HCT116 (cell line): Measurements from ENCODE around the gene LRRN3. TPM values are rescaled to one million over a fixed set of nuclear protein-coding genes. Genes with fewer than 3 reads are reported as not detected.

ENCODE experiments used
- ATAC-seq: fragments of 200-7000 bp; cut with Tn5 transposase; 2 replicates; pipeline ENCODE4 v1.9.1; 2020; ENCODE audit warnings: mild to moderate bottlenecking, moderate library complexity
- BruUV-seq: library from RNA; stranded (reverse); fragments of 400-500 nt; replicated peaks from 2 replicates; lab custom pipeline; 2021; lab: Mats Ljungman, UMichigan
- CTCF ChIA-PET: fragments of 300-600 bp; sonication (Branson Sonifier 250); formaldehyde crosslinking; loops from one replicate; lab custom pipeline; 2021; ENCODE audit warnings: antibody characterized with exemption; lab: Charles Lee
- POLR2A ChIA-PET: fragments of 300-600, 350-600 bp; sonication (Branson Sonifier 250); formaldehyde crosslinking; loops from one replicate; lab custom pipeline; 2021; ENCODE audit warnings: antibody characterized with exemption; lab: Charles Lee
- RAD21 ChIA-PET, 2 experiments: fragments of 300-600 bp; sonication (Branson Sonifier 250); formaldehyde crosslinking; loops; one replicate each; lab custom pipeline; 2023; ENCODE audit warnings: low total read pairs in 2 of 2; ENCODE audit not compliant: uncharacterized antibody in 2 of 2, unreplicated experiment in 2 of 2, low non-redundant PET in 1 of 2; lab: Charles Lee
- DNase-seq: peaks from one replicate; pipeline ENCODE4 v3.0.0-alpha.2; 2010; ENCODE audit warnings: low read depth, low spot score
- H2AFZ ChIP-seq: fragments of 200-600 bp; shearing (Covaris generic), sonication (generic); 2 replicates; pipeline ENCODE4 v1.6.1; 2017; ENCODE audit warnings: low read depth, mixed run types, mixed read lengths, antibody characterized with exemption, low read length; ENCODE audit not compliant: poor library complexity, severe bottlenecking
- H3K27ac ChIP-seq: 2 replicates; pipeline ENCODE4 v1.5.1; 2012; ENCODE audit warnings: low read depth, low read length
- H3K27me3 ChIP-seq: fragments of 200-600 bp; sonication (generic); 2 replicates; pipeline ENCODE4 v1.6.1; 2016; ENCODE audit warnings: mixed run types, low read length, mixed read lengths; ENCODE audit not compliant: insufficient read depth
- H3K36me3 ChIP-seq, 2 experiments: fragments of 200-500 bp in 1 of 2; fragments of 200-600 bp in 1 of 2; sonication (Bioruptor generic) in 1 of 2; sonication (generic) in 1 of 2; 2 replicates each; pipeline versions ENCODE4 v1.5.1 to v1.6.1; 2014 to 2016; ENCODE audit warnings: low read length in 2 of 2, inconsistent platforms in 1 of 2, mixed read lengths in 1 of 2, mixed run types in 1 of 2; ENCODE audit not compliant: insufficient read depth in 2 of 2, control insufficient read depth in 1 of 2
- H3K4me1 ChIP-seq, 2 experiments: fragments of 200-600 bp in 1 of 2; sonication (generic) in 1 of 2; 2 replicates each; pipeline versions ENCODE4 v1.5.1 to v1.6.1; 2012 to 2017; ENCODE audit warnings: low read length in 2 of 2, inconsistent platforms in 1 of 2, mild to moderate bottlenecking in 1 of 2, mixed read lengths in 1 of 2, mixed run types in 1 of 2, moderate library complexity in 1 of 2; ENCODE audit not compliant: insufficient read depth in 2 of 2, control insufficient read depth in 1 of 2
- H3K4me2 ChIP-seq: fragments of 200-600 bp; sonication (generic); 2 replicates; pipeline ENCODE4 v1.6.1; 2017; ENCODE audit warnings: mixed run types, low read length, mixed read lengths
- H3K4me3 ChIP-seq, 2 experiments: fragments of 200-600 bp in 1 of 2; sonication (generic) in 1 of 2; replicated peaks in 1 of 2; 2 replicates each; pipeline ENCODE4 v1.5.1; 2011 to 2016; ENCODE audit warnings: low read length in 2 of 2, control low read depth in 1 of 2, low read depth in 1 of 2, mild to moderate bottlenecking in 1 of 2, mixed read lengths in 1 of 2, mixed run types in 1 of 2
- H3K79me2 ChIP-seq: fragments of 200-600 bp; sonication (generic); 2 replicates; pipeline ENCODE4 v1.6.1; 2017; ENCODE audit warnings: mild to moderate bottlenecking, mixed run types, low read length, moderate library complexity, mixed read lengths; ENCODE audit not compliant: insufficient read depth
- H3K9ac ChIP-seq: fragments of 200-600 bp; sonication (generic); 2 replicates; pipeline ENCODE4 v1.6.1; 2016; ENCODE audit warnings: low read length, mixed read lengths
- H3K9me2 ChIP-seq: fragments of 200-600 bp; sonication (generic), shearing (Covaris generic); 2 replicates; pipeline ENCODE4 v1.6.1; 2017; ENCODE audit warnings: mixed run types, mild to moderate bottlenecking, moderate library complexity; ENCODE audit not compliant: insufficient read depth
- H3K9me3 ChIP-seq, 2 experiments: fragments of 200-500 bp in 1 of 2; fragments of 200-600 bp in 1 of 2; sonication (Bioruptor generic) in 1 of 2; sonication (generic) in 1 of 2; 2 replicates each; pipeline ENCODE4 v1.6.1; 2014 to 2017; ENCODE audit warnings: low read length in 2 of 2, mixed read lengths in 2 of 2, inconsistent platforms in 1 of 2, low read depth in 1 of 2, mild to moderate bottlenecking in 1 of 2, mixed run types in 1 of 2, moderate library complexity in 1 of 2; ENCODE audit not compliant: control insufficient read depth in 1 of 2, insufficient read depth in 1 of 2
- H4K20me1 ChIP-seq: fragments of 200-600 bp; sonication (generic), shearing (Covaris generic); 2 replicates; pipeline ENCODE4 v1.6.1; 2017; ENCODE audit warnings: mixed run types, mild to moderate bottlenecking, moderate library complexity; ENCODE audit not compliant: insufficient read depth
- ATF3 ChIP-seq: IDR thresholded peaks from 2 replicates; pipeline ENCODE4 v1.6.1; 2012
- CBX3 ChIP-seq: IDR thresholded peaks from 2 replicates; pipeline ENCODE4 v1.6.1; 2012; ENCODE audit warnings: low read depth
- CTCF ChIP-seq, 3 experiments: fragments of 200-600 bp in 1 of 3; sonication (generic) in 1 of 3; IDR thresholded peaks in 2 of 3; conservative IDR thresholded peaks in 1 of 3; 2 replicates each; pipeline ENCODE4 v1.5.1; 2012 to 2017; ENCODE audit warnings: low read depth in 2 of 3, low read length in 2 of 3, antibody characterized with exemption in 1 of 3, borderline replicate concordance in 1 of 3, control low read depth in 1 of 3, mild to moderate bottlenecking in 1 of 3, mixed read lengths in 1 of 3, mixed run types in 1 of 3, moderate library complexity in 1 of 3; ENCODE audit not compliant: insufficient read depth in 1 of 3
- EGR1 ChIP-seq: IDR thresholded peaks from 2 replicates; pipeline ENCODE4 v1.6.1; 2012; ENCODE audit warnings: low read depth
- EZH2 ChIP-seq: fragments of 200-600 bp; sonication (generic); IDR thresholded peaks from 2 replicates; pipeline ENCODE4 v1.6.1; 2017; ENCODE audit warnings: antibody characterized with exemption, mixed run types
- EZH2phosphoT487 ChIP-seq: fragments of 200-600 bp; IDR thresholded peaks from 2 replicates; pipeline ENCODE4 v1.6.1; 2018; ENCODE audit warnings: antibody characterized with exemption, borderline replicate concordance
- FOSL1 ChIP-seq: IDR thresholded peaks from 2 replicates; pipeline ENCODE4 v1.6.1; 2012; ENCODE audit warnings: low read depth
- JUND ChIP-seq: IDR thresholded peaks from 2 replicates; pipeline ENCODE4 v1.6.1; 2012
- MAX ChIP-seq: IDR thresholded peaks from 2 replicates; pipeline ENCODE4 v1.6.1; 2012
- POLR2A ChIP-seq: IDR thresholded peaks from 2 replicates; pipeline ENCODE4 v1.7.0; 2011; ENCODE audit warnings: borderline replicate concordance; ENCODE audit not compliant: insufficient read depth, insufficient read length; ENCODE audit errors: extremely low read depth
- POLR2AphosphoS5 ChIP-seq: IDR thresholded peaks from 2 replicates; pipeline ENCODE4 v1.6.1; 2011; ENCODE audit warnings: mild to moderate bottlenecking, low read depth, low read length, moderate library complexity
- RAD21 ChIP-seq: IDR thresholded peaks from 2 replicates; pipeline ENCODE4 v1.6.1; 2012; ENCODE audit warnings: low read depth, mild to moderate bottlenecking
- SIN3A ChIP-seq: IDR thresholded peaks from 2 replicates; pipeline ENCODE4 v1.6.1; 2012; ENCODE audit warnings: low read depth
- SP1 ChIP-seq: IDR thresholded peaks from 2 replicates; pipeline ENCODE4 v1.6.1; 2012; ENCODE audit warnings: low read depth
- SRF ChIP-seq: IDR thresholded peaks from 2 replicates; pipeline ENCODE4 v1.6.1; 2012; ENCODE audit warnings: low read depth
- TCF7L2 ChIP-seq: IDR thresholded peaks from 2 replicates; pipeline ENCODE4 v1.7.0; 2011; ENCODE audit warnings: borderline replicate concordance, inconsistent platforms; ENCODE audit not compliant: insufficient read depth, insufficient read length; ENCODE audit errors: extremely low read depth
- YY1 ChIP-seq: IDR thresholded peaks from 2 replicates; pipeline ENCODE4 v1.6.1; 2011; ENCODE audit warnings: low read length, low read depth, moderate library complexity, mild to moderate bottlenecking; ENCODE audit not compliant: insufficient replicate concordance; ENCODE audit errors: extremely low read depth
- ZBTB33 ChIP-seq: IDR thresholded peaks from 2 replicates; pipeline ENCODE4 v1.6.1; 2011; ENCODE audit warnings: mild to moderate bottlenecking, low read length, moderate library complexity; ENCODE audit not compliant: insufficient replicate concordance; ENCODE audit errors: extremely low read depth
- ZFX ChIP-seq: fragments of 450-650 bp; IDR thresholded peaks from 2 replicates; pipeline ENCODE4 v1.6.1; 2017
- ZNF274 ChIP-seq: fragments of 200-500 bp; sonication (Bioruptor generic); IDR thresholded peaks from 2 replicates; pipeline ENCODE4 v1.6.1; 2014; ENCODE audit warnings: mild to moderate bottlenecking, low read depth, low read length, inconsistent platforms
- intact Hi-C: fragments of 100-400 bp; cut with micrococcal nuclease; formaldehyde crosslinking; loops from 2 replicates; pipeline ENCODE4 v1.10.0; 2022
- total RNA-seq: library from RNA; stranded (reverse); gene quantifications from one replicate; pipeline ENCODE4 v1.2.1, GENCODE V29; 2021; ENCODE audit not compliant: unreplicated experiment
- TF ChIP-seq, protein P1 (sequence below): IDR thresholded peaks from 2 replicates; pipeline ENCODE4 v1.6.1; 2012; ENCODE audit warnings: low read depth

The LRRN3 gene
- total RNA-seq, 1 experiment from 2014 or later, result 0.07 TPM

- H4K20me1 ChIP-seq, result no peaks in the 10 kb centered on the region
- POLR2A ChIA-PET, result interaction anchor here (1.0 to 1.2 kb wide), 2 partner anchors 9 to 12 kb away, joined by 3 to 4 read pairs; no protein-coding TSS in a partner anchor
- peak overlapping the region in 1 of 2 experiments; percentile 25; a peak in 2 of 4 replicates for H3K4me3 ChIP-seq
- H2AFZ ChIP-seq, result no peak overlapping the region
- H3K9me3 ChIP-seq, result no peaks in the 10 kb centered on the region
- CTCF ChIA-PET, result no interaction called here
- H3K4me2 ChIP-seq, result peak overlapping the region; percentile 70
- no peaks in the 10 kb centered on the region for H3K9me2 ChIP-seq
- H3K27me3 ChIP-seq, result no peaks in the 10 kb centered on the region
- intact Hi-C loops, result no loop called here
- peak; percentile 86 for ATAC-seq
- peak overlapping the region; percentile 10; the same call in 1 of the 2 replicates for H3K9ac ChIP-seq
- peak overlapping the region; percentile 72 for H3K27ac ChIP-seq
- no TSS peak for BruUV-seq
- H3K79me2 ChIP-seq, result no peaks in the 10 kb centered on the region
- peaks cover 23 to 27% of the 10 kb centered on the region in 2 experiments for H3K4me1 ChIP-seq
- peak; percentile 62 for DNase-seq
- H3K36me3 ChIP-seq, result no peaks in the 10 kb centered on the region
- RAD21 ChIA-PET, result no interaction called here
- peak; percentile 45 for TF ChIP-seq YY1
- TF ChIP-seq SRF, result 0 out of 2 replicates have a peak, but pooled peaks have one; percentile 15
- TF ChIP-seq, protein P1, sequence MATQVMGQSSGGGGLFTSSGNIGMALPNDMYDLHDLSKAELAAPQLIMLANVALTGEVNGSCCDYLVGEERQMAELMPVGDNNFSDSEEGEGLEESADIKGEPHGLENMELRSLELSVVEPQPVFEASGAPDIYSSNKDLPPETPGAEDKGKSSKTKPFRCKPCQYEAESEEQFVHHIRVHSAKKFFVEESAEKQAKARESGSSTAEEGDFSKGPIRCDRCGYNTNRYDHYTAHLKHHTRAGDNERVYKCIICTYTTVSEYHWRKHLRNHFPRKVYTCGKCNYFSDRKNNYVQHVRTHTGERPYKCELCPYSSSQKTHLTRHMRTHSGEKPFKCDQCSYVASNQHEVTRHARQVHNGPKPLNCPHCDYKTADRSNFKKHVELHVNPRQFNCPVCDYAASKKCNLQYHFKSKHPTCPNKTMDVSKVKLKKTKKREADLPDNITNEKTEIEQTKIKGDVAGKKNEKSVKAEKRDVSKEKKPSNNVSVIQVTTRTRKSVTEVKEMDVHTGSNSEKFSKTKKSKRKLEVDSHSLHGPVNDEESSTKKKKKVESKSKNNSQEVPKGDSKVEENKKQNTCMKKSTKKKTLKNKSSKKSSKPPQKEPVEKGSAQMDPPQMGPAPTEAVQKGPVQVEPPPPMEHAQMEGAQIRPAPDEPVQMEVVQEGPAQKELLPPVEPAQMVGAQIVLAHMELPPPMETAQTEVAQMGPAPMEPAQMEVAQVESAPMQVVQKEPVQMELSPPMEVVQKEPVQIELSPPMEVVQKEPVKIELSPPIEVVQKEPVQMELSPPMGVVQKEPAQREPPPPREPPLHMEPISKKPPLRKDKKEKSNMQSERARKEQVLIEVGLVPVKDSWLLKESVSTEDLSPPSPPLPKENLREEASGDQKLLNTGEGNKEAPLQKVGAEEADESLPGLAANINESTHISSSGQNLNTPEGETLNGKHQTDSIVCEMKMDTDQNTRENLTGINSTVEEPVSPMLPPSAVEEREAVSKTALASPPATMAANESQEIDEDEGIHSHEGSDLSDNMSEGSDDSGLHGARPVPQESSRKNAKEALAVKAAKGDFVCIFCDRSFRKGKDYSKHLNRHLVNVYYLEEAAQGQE, result no peak
- no peak for TF ChIP-seq ZFX
- no peak for TF ChIP-seq ATF3
- no peak for TF ChIP-seq POLR2A
- TF ChIP-seq SIN3A, result peak; percentile 46; the same call in 1 of the 2 replicates
- no peak for TF ChIP-seq ZNF274
- no peak for TF ChIP-seq EZH2
- TF ChIP-seq MAX, result no peak
- TF ChIP-seq ZBTB33, result no peak
- TF ChIP-seq JUND, result peak; percentile 83
- TF ChIP-seq FOSL1, result peak; percentile 80
- peak; percentile 30; the same call in 1 of the 2 replicates for TF ChIP-seq EGR1
- no peak for TF ChIP-seq EZH2phosphoT487
- TF ChIP-seq RAD21, result peak; percentile 13; the same call in 1 of the 2 replicates
- TF ChIP-seq SP1, result peak; percentile 77
- TF ChIP-seq CBX3, result peak; percentile 83
- TF ChIP-seq TCF7L2, result peak; percentile 57
- TF ChIP-seq POLR2AphosphoS5, result no peak
- TF ChIP-seq CTCF (IDR thresholded peaks at IDR 0.05 in 2 of 3, conservative IDR thresholded peaks at IDR 0.05 in 1 of 3; ENCODE audit: borderline replicate concordance in 1 of 3, insufficient read depth in 1 of 3, low read depth in 2 of 3, low read length in 2 of 3), result no peak
Measured at GRCh38 chr7:111138193-111138569, 47.3 kb downstream of the LRRN3 start.
